ENCODE data around the gene TEX12. TPM values are rescaled to one million over a fixed set of nuclear protein-coding genes. Genes with fewer than 3 reads are reported as not detected.

The TEX12 gene
- total and polyA plus RNA-seq, 2 of the 8 experiments (the other 6 are each of a cell fraction or from before 2014, with no cell fraction given) = not detected

GRCh38 chr11:112160091-112160848, 6.9 kb upstream of the TEX12 start:
- Histone ChIP-seq H2BK120ac (replicated peaks; ENCODE audit: low read depth, low read length) (no peak overlapping the region), H3K27me3 (replicated peaks in 1 of 4; ENCODE audit: control insufficient read depth in 3 of 4, extremely low read depth in 1 of 4, insufficient read depth in 3 of 4, low read length in 3 of 4) (no peaks in the 10 kb centered on the region), H3K56ac (replicated peaks; ENCODE audit: insufficient read length, low read depth, low read length) (no peak overlapping the region), H3K18ac (ENCODE audit: extremely low read depth, low read length) (no peak overlapping the region), H3K79me1 (ENCODE audit: low read depth, low read length) (no peaks in the 10 kb centered on the region), H2AK5ac (ENCODE audit: low read depth, low read length) (no peak overlapping the region), H2BK20ac (ENCODE audit: low read length) (no peak overlapping the region), H3K14ac (ENCODE audit: insufficient read length) (no peak overlapping the region), H4K8ac (ENCODE audit: extremely low read depth, insufficient read depth, low read length) (no peak overlapping the region), H2BK12ac (ENCODE audit: low read depth, low read length) (no peak overlapping the region), H3K4me1 (replicated peaks in 1 of 4; ENCODE audit: control insufficient read depth in 3 of 4, insufficient read depth in 4 of 4, low read length in 3 of 4) (no peaks in the 10 kb centered on the region; a peak in 1 of 7 replicates), H4K5ac (ENCODE audit: insufficient read length, low read depth, low read length) (no peak overlapping the region), H2AFZ (ENCODE audit: low read length) (no peak overlapping the region), H4K91ac (replicated peaks; ENCODE audit: insufficient read length, low read length) (no peak overlapping the region), H2BK5ac (ENCODE audit: low read depth, low read length) (no peak overlapping the region), H2BK15ac (ENCODE audit: low read length) (no peak overlapping the region), H3K4me3 (ENCODE audit: extremely low read depth in 1 of 4, insufficient read depth in 2 of 4, low read depth in 3 of 4, low read length in 4 of 4) (no peak overlapping the region), H3K23me2 (ENCODE audit: low read depth, low read length) (no peaks in the 10 kb centered on the region; the same call in 1 of the 2 replicates), H3K9me3 (ENCODE audit: insufficient read depth in 2 of 2, low read depth in 1 of 2, low read length in 1 of 2) (no peaks in the 10 kb centered on the region), H3K9ac (replicated peaks in 1 of 4; ENCODE audit: extremely low read depth in 1 of 4, low read depth in 3 of 4, low read length in 3 of 4) (no peak overlapping the region), H3K4ac (replicated peaks; ENCODE audit: insufficient read length, low read depth, low read length) (no peak overlapping the region), H3K23ac (ENCODE audit: insufficient read length) (no peak overlapping the region), H3K27ac (ENCODE audit: low read depth, low read length) (no peak overlapping the region), H4K20me1 (replicated peaks in 1 of 2; ENCODE audit: control insufficient read depth in 1 of 2, insufficient read depth in 2 of 2, low read length in 2 of 2) (no peaks in the 10 kb centered on the region), H3K4me2 (ENCODE audit: insufficient read depth in 1 of 2, low read depth in 2 of 2, low read length in 2 of 2) (no peak overlapping the region), H3K79me2 (ENCODE audit: control insufficient read depth in 1 of 2, insufficient read depth in 2 of 2, low read length in 2 of 2) (no peaks in the 10 kb centered on the region), H3K36me3 (ENCODE audit: control insufficient read depth in 2 of 4, insufficient read depth in 4 of 4, low read length in 3 of 4) (no peaks in the 10 kb centered on the region)
- FAIRE-seq = no peak
- no peak for DNase-seq (ENCODE audit: low read depth in 1 of 2, low spot score in 2 of 2)
- ChIA-PET CTCF (ENCODE audit: partially characterized antibody) (interaction anchor here (1.4 to 1.9 kb wide), 2 partner anchors 9 to 14 kb away, joined by 6 read pairs; no protein-coding TSS in a partner anchor), POLR2A (ENCODE audit: partially characterized antibody) (no interaction called here)
- TF ChIP-seq KDM5A (IDR thresholded peaks at IDR 0.05; ENCODE audit: low read length) (no peak), FOSL1 (IDR thresholded peaks at IDR 0.05; ENCODE audit: insufficient read depth, low read depth, low read length) (no peak), TAF7 (optimal IDR thresholded peaks at IDR 0.05; ENCODE audit: borderline replicate concordance, low read depth, low read length) (no peak)
- WGBS, 2 experiments (ENCODE audit: extremely low coverage in 1 of 2, insufficient coverage in 1 of 2, insufficient read length in 1 of 2, insufficient replicate concordance in 2 of 2, low coverage in 1 of 2, low lambda C conversion rate in 2 of 2, missing lambda C conversion rate in 1 of 2) = 89% methylated on average over 2 of the region's 2 CpGs; no CpG with 5 or more reads in 1 of the 2 experiments
